NCI-H1694 treated with DMSO at 0.1 percent for 48 hours (cell line): Measurements from ENCODE around the gene MUC6.

ENCODE experiments used
- DNase-seq: peaks from one replicate; lab custom pipeline; 2025; lab: John Stamatoyannopoulos, UW

MUC6 gene

DNA sequence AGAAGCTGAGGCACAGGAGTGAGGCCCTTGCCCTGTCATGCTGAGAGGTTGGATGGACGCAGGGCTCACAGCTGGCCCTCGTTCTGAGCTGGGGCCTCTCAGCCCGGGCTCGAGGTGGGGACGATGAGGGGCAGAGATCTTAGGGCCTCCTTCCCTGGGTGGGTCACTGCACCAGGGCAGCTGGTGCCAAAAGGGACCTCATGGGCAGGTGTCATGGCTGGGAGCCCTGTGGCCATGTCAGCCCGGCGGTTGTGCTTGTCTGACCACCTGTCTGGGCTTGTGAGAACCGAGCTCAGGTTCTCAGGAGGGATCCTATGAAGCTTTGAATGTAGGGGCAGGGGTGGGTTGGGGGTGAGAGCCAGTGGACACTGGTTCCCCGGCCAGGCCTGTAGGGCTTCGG, 1.8 kb upstream of the MUC6 start:
- DNase-seq, result no peak

DNA sequence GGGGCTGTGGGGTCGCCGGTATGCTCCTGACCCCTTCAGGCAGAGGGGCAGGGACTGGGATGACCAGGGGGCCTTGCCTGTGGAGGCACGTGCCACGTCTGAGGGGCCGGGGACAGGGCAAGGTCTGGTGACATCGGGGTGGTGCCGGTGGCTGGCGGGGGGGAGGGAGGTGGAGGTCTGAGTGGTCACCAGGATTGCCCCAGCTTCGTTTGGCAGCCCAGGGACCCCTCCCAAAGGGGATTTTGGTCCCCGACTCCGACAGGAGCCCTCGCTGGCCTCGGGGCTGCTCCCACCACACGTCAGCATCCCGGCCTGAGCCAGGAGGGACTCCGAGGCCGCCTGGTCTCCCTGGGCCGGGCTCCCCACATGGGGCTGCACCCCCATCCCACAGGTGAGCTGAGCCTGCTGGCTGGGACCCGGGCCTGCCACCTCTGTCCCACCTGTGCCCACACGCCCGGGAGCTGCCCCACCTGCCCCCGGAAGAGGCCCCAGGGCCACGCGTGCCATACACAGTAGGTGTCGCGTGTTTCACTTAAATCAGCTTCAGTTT, 1.1 kb upstream of the MUC6 start:
- DNase-seq, result no peak

DNA sequence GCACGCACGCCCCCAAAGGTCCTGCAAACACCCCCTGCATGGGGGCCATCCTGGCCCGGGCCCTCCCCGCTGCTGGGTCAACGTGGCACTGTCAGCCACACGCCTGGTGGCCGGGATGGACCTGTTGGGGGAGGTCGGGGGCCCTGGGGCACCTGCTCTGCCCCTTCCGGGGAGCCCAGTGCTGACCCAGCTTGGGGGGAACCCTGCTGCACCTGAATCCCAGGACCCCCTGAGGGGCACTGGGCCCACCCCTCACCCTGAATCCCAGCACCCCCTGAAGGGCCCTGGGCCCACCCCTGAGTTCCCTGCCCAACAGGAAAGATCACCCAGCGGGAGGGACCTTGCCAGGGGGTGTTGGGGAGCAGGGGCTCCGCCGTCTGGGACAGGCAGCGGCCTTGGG, 413 bp upstream of the MUC6 start:
- no peak for DNase-seq

DNA sequence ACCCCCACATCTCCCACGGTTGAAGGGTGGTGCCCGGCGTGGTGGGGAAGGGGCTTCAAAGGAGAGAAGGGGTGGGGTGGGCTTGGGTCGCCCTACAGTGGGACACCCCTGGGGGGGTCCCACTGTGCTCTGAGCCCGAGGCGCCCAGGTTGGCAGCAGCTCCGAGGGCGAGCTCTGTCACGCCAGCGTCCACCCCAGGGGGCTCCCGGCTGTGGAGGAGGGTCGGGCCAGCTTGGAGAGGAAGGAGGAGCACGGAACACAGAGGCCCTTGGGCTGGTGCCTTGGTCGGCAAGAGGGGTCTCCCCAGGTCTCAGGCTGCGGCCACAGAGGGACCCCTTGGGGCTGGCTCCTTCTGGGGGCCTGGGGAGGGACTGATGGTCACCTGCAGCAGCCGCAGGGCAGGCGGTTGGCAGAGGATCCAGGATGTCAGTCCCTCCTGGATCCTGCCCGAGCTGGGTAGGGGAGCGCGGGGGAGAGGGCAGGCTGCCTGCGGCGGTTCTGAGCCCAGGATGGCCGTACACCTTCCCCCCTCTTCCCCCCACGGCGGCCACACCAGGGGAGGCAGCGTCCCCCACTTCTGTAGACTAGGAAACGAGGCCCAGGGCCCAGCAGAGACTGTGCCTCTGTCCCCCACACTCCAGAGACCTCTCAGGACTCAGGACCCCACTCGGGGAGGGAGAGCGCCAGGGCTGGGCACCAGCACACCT, 788 bp downstream of the MUC6 start:
- no peak for DNase-seq

DNA sequence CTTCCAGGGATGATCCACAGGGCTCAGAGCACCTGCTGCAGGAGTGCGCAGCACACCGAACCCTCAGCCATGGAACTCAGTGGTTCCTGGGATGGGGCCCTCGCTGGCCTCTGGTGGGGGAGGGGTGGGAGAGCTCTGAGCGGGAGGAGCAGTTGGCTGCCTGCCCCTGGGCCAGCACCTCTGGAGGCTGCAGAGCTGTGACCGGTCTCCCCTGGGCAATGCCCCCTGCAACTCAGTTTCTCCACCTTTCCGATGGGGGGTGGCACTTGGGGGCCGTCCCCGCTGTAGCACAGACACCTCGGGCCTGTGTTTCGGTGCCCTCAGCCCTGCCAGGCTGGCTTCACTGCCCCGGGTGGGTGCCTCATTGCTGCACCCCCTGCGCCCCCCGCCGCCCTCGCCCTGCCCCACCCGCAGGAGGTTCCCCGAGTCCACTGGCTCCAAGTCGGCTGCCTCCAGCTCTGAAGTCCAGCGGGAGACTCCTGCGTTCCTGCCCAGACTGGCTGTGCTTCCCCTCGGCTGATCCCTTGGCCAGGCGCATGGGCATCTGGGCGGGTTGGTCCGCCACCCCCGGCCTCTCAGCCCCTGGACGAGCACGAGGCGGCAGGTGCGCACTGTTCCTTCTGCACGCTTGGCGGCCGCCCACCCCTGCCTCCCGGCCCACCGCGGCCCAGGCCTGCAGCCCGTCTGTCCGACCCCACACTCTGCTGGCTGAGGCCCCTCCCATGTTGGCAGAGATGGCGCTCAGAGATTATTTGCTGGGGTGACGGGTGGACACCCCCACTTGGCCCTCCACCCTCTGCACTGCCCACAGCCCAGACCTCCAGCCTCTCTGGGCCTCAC, 1.8 kb downstream of the MUC6 start:
- no peak for DNase-seq

DNA sequence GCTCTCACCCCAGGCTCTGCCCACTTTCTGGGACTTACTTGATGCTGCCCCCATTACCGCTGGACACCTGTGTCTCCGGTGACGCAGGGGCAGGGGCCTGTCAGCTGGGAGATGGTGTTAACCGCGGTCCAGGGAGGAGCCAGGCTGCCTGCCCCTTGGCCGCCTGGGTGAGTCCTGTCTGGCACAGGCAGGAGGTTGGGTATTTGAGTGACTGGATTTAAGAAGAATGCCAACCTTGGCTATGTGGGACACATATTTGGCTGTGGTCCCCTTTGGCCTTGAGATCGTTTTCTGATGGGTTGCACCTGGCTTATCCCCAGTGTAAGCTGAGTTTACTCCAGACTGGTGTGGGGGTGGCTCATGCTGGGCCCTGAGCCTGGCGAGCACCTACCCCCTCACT, 2.5 kb downstream of the MUC6 start:
- DNase-seq, result no peak

DNA sequence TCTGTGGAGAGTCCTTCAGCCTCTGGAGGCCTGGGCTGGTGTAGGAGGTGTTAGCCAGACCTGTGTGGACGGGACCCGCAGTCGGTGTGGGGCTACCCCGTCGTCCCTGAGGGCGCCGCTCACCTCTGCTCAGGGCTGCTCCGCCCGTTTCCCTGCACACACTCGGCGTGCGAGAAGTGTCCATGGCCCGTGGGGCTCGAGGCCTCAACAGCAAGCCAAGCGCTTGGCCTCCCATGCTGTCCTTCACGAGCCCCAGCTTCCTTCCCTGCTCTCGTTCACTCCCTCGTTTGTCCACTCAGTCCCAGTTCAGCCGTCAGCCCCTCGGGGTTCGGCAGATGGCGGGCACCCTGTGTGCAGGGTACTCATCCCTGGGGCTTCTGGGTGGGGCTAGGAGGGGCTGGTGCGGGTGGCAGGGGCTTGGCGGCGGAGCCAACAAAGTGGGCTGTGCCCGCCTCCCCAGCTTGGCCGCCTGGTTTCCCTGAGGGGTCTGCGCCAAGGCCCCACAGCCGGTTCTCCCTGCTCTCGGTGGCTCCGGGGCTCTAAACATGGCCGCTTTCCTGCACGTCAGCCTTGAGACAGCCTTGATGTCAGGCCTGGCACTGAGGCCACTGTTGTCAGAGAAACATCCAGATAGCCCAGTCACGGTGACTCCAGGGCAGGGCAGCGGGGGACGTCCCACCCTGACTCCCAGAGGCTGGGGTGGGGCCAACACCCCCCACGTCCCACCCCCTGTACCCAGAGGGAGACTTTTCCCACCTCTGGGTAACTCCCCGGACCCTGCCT, 3.3 kb downstream of the MUC6 start:
- DNase-seq, result no peak

DNA sequence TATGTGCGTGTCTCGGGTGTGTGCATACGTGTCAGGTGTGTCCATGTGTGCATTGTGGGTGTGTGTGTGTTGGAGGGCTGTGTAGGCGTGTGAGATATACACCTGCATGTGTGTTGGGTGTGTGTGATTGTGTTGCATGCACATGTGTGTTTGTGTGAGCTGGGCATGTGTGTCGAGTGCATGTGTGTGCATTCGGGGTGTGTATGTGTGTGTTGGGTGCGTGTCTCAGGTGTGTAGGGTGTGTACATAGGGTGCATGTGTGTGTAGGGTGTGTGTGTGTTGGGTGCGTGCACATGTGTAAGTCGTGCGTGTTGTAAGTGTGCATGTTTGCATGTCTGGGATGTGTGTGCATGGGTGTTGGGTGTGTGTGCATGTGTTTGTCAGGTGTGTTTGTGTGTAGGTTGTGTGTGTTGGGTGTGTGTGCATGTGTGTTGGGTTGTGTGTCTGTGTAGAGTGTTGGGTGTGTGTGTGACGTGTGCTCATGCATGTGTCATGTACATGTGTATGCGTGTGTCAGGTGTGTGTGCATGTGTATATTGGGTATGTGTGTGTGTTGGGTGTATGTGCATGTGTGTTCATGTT, 4.1 kb downstream of the MUC6 start:
- DNase-seq, result no peak

DNA sequence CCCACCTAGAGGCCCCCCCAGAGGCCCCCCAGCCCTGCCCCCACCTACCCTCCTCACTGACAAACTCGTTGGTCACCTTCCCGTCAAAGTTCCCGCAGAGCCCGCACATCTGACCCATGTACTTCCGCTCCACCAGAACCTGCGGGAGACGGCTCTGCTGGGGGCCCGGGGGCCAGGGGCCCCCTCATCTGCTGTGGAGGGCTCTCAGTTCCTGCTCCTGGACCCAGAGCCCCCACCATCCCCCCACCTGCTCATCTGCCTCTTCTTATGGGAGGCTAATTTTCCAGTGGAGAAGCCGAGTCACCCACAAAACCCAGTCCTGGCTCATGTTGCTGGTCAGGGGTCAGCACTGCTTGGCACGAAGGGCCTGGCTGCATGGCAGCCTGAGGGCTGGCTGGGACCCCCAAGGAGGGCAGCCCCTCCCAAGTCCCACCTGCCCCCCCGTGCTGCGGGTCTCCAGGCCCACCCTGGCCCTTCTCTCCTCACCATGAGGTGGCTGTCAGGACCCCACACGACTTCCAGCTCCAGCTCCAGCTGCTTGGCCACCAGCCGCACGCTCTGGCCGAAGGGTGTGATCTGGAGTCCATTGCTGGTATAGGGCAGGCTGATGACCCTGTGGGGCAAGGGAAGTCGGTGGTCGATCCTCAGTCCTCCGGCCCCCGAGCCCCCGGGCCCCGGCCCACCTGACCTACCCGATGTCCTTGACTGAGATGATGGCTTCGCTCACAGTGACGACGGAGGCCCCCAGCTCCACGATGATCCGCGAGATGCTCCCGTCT, 5.2 kb downstream of the MUC6 start:
- DNase-seq, result no peak

DNA sequence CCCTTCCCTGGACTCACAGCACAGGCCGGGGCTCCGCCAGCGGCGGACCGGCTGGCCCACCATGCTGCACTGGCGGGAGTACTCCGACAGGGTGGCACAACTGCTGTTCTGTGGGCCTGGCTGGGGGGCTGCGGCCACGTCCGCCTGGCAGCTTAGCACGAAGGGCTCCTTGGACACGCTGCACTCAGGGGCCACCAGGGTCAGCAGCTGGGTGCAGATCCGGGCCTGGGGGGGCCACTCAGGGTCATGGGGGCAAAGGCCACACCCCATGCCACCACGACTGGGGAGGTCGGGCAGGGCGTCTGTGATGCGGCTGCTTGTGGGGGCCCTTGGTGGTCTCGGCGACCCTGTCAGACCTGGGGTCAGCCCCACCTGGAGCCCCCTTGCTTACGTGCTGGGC, 6.0 kb downstream of the MUC6 start:
- no peak for DNase-seq

DNA sequence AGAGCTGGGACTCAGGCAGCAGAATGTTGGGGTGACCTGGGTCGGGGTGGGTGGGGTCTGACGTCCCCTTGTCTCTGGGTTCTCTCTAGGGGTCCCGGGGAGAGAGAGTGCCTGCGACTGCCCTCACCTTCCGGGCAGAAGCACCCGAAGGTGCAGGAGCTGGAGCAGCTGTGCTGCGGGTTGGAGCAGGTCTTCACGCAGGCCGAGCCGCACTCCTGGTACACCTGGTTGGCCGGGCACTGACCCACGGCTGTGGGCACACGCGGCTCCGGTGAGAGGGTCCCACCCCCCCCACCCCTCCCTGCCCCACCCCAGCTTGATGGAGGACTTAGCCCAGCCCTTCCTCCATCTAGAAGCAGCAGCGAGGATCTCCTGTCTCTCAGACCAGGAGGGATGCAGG, 6.4 kb downstream of the MUC6 start:
- DNase-seq, result no peak

DNA sequence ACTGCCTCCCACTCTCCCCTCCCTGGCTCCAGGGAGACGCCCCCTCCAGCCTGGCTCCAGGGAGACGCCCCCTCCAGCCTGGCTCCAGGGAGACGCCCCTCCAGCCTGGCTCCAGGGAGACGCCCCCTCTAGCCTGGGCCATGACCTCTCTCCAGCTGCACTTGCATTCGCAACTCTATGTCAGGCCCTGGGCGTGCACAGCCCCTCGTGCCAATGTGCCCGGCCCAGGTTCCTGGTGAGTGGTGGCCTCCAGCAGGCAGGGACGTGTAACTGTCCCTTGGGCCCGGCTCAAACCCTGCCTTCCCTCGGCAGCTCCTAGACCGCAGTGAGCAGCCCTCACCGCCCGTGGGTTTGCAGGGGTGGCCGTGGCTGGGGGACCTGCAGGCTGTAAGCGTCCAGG, 6.9 kb downstream of the MUC6 start:
- DNase-seq, result no peak

DNA sequence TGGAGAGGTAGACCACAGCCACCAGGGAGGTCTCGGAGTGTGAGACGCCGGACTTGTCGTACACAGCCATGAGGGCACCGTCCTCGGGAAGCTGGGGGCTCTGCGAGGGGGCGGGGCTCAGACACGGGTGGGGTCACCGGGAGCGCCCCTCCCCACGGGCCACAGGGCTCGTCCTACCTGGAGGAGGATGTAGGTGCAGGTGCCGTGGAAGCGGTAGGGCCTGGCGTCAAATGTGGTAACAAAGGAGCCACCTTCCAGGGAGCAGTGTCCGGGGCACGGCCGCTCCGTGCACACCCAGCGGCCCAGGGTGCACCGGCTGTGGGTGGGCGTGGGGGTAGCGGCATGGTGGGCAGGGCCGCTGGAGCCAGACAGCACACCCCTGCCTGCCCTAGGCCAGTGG, 7.5 kb downstream of the MUC6 start:
- no peak for DNase-seq

DNA sequence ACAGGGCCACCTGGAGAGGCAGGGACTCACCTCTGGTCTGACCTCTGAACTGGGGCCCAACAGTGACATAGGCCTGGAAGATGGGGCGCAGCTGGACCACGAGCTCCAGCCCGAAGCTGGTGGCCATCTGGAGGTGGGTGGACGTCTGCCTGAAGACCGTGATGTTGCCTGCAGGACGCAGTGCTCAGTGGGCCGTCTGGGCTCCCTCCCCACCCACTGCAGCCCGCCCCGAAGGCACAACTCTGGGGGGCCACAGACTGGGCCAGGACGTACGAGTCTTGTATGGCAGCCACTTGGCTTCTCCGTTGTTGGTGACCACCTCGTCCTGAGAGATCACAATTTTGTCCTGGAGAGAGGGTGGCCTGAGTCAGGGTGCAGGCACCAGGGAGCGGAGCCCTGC, 7.9 kb downstream of the MUC6 start:
- DNase-seq, result no peak

DNA sequence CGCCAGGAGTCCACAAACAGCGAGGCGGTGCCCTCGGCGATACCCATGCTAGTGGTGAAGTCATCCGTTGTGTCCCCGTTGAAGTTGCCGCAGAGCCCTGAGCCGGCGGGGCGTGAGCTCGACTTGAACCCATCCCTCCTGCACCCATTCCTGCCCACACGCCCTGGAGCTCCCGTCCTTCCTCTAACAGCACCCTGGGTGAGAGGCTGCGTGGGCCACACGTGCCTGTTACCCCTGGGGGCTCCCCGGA, 8.3 kb downstream of the MUC6 start:
- DNase-seq, result no peak

DNA sequence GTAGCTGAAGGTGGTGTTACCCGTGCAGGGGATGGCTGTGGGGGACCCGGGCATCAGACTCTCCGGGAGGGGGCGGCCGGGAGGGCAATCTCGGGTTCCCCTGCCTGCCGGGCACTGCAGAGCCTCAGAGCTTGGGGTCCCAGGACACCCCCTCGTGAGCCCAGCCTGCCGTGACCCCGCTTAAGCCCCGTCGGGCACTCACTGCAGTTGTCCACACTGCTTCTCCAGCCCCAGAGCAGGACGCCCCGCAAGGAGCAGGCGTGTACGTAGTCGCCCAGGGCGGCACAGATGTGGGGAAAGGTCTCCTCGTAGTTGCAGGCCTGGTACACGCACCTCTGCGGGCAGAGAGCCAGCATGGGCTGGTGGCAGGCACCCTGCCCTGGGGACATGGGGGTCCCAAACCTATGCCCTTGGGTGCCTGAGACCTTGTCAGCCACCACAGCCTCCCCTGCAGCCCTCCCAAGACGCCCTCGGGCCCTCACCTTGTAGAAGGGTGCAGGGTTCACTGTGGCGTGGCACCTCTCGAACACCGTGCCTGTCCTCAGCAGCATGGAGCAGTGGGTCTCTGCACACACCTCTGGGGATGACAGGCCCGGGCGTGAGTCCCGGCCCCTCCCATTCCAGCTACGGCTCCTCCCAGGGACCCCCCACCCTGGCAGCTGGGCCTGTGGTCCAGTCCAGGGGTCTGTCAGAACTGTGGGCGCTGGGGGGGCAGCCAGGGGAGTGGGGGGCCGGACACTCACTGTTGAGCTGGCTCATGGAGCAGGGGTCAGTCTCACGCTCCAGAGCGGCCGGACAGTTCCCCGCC, 8.8 kb downstream of the MUC6 start:
- no peak for DNase-seq

DNA sequence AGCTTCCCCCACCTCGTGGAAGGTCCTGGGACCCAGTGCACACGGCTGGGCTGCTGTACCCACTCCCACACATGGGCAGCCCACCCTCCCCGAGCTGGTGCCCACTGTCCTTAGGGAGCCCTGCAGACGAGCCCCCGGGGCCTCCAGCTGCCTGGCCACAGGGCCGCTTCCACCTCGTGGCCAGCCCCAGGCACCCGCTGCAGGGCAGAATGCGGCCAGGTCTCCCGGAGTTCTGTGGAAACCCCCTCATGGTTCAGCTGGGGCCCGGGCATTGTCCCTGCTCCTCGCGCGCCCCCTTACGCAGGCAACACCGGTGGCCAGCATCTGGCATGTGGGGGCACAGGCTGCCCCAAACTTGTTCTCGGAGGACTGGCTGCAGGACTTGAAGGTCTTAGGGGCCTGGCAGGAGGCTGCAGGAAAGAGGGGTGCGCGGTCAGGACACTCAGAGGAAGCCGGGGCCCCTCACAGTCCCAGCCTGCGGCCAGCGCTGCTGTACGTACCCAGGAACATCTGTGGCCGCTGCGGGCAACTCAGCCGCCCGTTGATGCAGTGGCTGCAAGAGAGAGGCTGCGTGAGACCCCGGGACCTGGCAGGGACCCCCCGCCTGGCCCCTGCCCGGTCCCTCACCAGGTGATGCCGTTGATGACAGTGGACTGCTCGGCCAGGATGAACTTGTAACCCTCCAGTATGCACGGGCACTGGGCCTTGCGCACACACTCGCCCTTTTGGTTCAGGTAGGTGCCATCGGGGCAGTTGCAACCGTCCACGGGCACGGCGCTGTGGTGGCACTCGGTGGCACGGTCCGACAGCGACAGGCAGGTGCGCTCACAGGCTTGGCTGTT, 9.7 kb downstream of the MUC6 start:
- DNase-seq, result no peak

DNA sequence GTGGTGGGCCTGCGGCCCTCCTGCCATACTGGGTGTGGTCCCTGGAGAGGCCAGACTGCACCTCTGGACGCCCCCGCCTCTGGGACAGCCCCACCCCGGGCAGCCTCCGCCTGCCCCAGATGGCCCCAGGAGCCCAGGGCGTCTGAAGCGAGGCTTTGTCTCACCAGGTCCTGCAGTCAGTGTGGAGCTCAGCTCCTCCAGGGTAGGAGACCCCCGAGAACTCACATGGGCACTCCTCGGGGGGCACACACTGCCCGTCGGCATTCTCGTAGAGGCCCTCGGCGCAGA, 10.4 kb downstream of the MUC6 start:
- DNase-seq, result no peak

DNA sequence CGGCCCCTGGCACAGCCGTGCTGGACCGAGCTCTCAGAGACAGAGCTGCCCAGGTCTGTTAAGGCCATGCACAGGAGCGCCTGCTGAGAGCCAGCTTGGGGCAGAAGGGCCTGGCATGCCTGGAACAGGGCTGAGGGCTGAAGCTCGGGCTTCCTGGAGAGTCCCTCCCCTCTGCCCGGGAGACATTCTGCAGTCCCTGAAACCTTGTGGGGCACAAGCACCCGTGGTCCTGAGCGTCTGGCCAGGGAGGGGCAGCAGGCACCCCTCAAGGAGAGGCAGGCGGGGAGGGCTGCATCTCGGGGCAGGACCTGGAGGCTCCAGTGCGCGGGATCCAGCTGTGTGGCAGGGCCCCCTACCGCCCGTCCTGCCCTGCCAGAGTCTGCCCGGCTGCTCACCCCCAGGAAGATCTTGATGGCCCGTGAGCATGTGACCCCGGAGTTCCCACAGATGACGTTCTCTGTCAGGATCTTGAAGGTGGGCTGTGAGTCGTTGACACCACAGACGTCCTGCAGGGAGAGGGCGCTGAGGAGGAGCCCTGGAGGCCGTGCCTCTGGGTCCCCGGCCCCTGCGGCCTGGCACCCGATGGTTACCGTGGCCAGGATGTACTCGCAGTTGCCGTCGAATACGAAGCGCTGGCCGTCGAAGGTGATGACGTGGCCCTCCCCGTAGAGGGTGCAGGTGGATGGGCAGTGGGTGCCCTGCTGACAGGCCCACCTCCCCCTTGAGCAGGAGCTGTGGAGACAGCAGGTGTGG, 10.9 kb downstream of the MUC6 start:
- no peak for DNase-seq
